Panc1 (cell line): ENCODE measurements around the gene GNAO1.

Source experiments
- POLR2AphosphoS5 ChIP-seq: IDR thresholded peaks from 2 replicates; pipeline ENCODE4 v1.6.1; 2012; ENCODE audit warnings: mild to moderate bottlenecking, low read depth, low read length, moderate library complexity
- TF ChIP-seq, protein P1 (sequence below): fragments of 450-650 bp; IDR thresholded peaks from 2 replicates; pipeline ENCODE4 v1.5.1; 2017; ENCODE audit warnings: mild to moderate bottlenecking
- TF ChIP-seq, protein P2 (sequence below), 2 experiments: IDR thresholded peaks; 2 replicates each; pipeline ENCODE4 v1.6.1; 2011 to 2012; ENCODE audit warnings: low read depth in 2 of 2, control low read depth in 1 of 2, low read length in 1 of 2, mild to moderate bottlenecking in 1 of 2, moderate library complexity in 1 of 2; ENCODE audit not compliant: insufficient read depth in 1 of 2

DNA sequence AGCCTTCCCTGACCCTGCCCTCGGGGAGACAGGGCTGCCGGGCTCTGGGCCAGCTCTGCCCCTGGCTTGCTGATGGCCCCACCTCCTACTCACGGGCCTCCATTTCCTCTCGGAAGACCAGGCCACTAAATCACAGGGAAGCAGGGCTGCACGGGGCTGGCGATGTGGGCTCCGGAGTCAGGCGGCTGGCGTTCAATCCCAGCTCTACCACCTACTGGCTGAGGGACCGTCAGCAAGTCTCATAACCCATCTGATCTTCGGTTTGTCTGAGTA lies 120.7 kb downstream of the GNAO1 start:
- TF ChIP-seq, protein P1, sequence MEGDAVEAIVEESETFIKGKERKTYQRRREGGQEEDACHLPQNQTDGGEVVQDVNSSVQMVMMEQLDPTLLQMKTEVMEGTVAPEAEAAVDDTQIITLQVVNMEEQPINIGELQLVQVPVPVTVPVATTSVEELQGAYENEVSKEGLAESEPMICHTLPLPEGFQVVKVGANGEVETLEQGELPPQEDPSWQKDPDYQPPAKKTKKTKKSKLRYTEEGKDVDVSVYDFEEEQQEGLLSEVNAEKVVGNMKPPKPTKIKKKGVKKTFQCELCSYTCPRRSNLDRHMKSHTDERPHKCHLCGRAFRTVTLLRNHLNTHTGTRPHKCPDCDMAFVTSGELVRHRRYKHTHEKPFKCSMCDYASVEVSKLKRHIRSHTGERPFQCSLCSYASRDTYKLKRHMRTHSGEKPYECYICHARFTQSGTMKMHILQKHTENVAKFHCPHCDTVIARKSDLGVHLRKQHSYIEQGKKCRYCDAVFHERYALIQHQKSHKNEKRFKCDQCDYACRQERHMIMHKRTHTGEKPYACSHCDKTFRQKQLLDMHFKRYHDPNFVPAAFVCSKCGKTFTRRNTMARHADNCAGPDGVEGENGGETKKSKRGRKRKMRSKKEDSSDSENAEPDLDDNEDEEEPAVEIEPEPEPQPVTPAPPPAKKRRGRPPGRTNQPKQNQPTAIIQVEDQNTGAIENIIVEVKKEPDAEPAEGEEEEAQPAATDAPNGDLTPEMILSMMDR: no peak
- TF ChIP-seq, protein P2, sequence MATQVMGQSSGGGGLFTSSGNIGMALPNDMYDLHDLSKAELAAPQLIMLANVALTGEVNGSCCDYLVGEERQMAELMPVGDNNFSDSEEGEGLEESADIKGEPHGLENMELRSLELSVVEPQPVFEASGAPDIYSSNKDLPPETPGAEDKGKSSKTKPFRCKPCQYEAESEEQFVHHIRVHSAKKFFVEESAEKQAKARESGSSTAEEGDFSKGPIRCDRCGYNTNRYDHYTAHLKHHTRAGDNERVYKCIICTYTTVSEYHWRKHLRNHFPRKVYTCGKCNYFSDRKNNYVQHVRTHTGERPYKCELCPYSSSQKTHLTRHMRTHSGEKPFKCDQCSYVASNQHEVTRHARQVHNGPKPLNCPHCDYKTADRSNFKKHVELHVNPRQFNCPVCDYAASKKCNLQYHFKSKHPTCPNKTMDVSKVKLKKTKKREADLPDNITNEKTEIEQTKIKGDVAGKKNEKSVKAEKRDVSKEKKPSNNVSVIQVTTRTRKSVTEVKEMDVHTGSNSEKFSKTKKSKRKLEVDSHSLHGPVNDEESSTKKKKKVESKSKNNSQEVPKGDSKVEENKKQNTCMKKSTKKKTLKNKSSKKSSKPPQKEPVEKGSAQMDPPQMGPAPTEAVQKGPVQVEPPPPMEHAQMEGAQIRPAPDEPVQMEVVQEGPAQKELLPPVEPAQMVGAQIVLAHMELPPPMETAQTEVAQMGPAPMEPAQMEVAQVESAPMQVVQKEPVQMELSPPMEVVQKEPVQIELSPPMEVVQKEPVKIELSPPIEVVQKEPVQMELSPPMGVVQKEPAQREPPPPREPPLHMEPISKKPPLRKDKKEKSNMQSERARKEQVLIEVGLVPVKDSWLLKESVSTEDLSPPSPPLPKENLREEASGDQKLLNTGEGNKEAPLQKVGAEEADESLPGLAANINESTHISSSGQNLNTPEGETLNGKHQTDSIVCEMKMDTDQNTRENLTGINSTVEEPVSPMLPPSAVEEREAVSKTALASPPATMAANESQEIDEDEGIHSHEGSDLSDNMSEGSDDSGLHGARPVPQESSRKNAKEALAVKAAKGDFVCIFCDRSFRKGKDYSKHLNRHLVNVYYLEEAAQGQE (IDR thresholded peaks at IDR 0.05; ENCODE audit: insufficient read depth in 1 of 2, low read depth in 2 of 2, low read length in 1 of 2): no peak
- no peak for TF ChIP-seq POLR2AphosphoS5
